ENCODE data around the gene SHOC1.

SHOC1 gene

DNA sequence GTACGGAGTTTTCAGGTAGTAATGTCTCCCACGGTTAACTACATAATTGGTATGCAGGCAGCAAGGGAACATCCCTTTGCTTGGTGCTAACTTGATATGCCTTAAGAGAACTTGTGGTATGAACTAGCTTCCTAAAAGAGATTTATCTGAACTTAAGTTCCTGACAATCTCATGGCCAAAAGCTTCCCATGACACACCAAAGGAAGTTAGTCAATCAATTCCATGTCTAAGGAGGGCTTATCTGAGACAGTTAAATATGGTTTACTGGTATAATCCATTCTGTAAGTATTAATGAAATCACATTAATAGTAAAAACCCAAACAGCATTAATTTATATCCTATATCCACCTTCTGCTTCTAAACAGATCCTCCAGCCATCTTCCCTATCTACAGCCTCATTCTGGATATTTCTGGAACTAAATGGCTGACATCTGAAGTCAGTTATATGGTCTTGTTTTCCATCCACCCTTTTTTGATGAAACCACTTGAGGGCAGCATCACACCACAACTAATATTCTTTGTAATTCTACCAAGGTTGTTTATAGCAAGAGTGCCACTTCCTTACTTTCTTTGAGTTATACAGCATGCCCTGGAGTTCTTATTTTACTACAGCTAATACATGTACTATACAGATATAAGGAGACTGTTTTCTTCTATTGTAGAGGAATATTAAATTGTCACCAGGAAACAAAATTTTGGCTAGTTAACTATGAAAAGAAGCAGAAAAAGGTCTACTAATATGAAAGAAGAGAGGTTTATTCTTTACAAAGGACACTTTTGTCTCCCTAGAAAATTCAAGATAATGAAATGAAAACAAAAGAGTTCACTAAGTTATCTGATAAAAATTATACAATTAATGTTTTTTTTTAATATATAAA is 34.7 kb downstream of the SHOC1 start:
- H3K4me3 ChIP-seq (ENCODE audit: low read depth, low read length) = no peak overlapping the region
- peak; percentile 34; the same call in 1 of the 2 replicates for TF ChIP-seq CTCF (IDR thresholded peaks at IDR 0.05; ENCODE audit: borderline replicate concordance, insufficient read depth, low read depth, low read length)

GRCh38 chr9:111754800-111755199 is 39.9 kb downstream of the SHOC1 start:
- no peak overlapping the region for H3K4me3 ChIP-seq (ENCODE audit: low read depth, low read length)
- no peak for TF ChIP-seq CTCF (IDR thresholded peaks at IDR 0.05; ENCODE audit: borderline replicate concordance, insufficient read depth, low read depth, low read length)

- H3K4me3 ChIP-seq (ENCODE audit: low read depth, low read length) = no peak overlapping the region
- no peak for TF ChIP-seq CTCF (IDR thresholded peaks at IDR 0.05; ENCODE audit: borderline replicate concordance, insufficient read depth, low read depth, low read length)
Measured at GRCh38 chr9:111752455-111752854, 42.3 kb downstream of the SHOC1 start.

Data from GM12875 (cell line).